CD14-positive monocyte (primary cell): Measurements from ENCODE around the gene TP53RK. TPM values are rescaled to one million over a fixed set of nuclear protein-coding genes. Genes with fewer than 3 reads are reported as not detected.

Source experiments
- DNase-seq, 3 donors: peaks; one replicate each; pipeline ENCODE4 v3.0.0-alpha.2; 2011 to 2022
- H2AFZ ChIP-seq: 2 replicates; pipeline ENCODE4 v1.6.0; 2012; ENCODE audit warnings: mild to moderate bottlenecking, low read depth, low read length, inconsistent platforms; ENCODE audit not compliant: insufficient read depth, poor library complexity, severe bottlenecking
- H3K27ac ChIP-seq, 2 donors: 1 replicate in 1 of 2; 2 replicates in 1 of 2; pipeline ENCODE4 v1.5.1; 2012 to 2013; ENCODE audit warnings: low read length in 2 of 2, control low read depth in 1 of 2, inconsistent platforms in 1 of 2, low read depth in 1 of 2, mild to moderate bottlenecking in 1 of 2
- H3K27me3 ChIP-seq, 2 donors: one replicate each; pipeline versions ENCODE4 v1.6.0 to v1.6.1; 2011 to 2013; ENCODE audit warnings: low read length in 2 of 2; ENCODE audit not compliant: control insufficient read depth in 2 of 2, insufficient read depth in 2 of 2
- H3K36me3 ChIP-seq, 2 donors: replicated peaks in 1 of 2; 1 replicate in 1 of 2; 2 replicates in 1 of 2; pipeline versions ENCODE4 v1.5.1 to v1.6.1; 2012 to 2013; ENCODE audit warnings: low read length in 2 of 2, control low read depth in 1 of 2, inconsistent platforms in 1 of 2, mild to moderate bottlenecking in 1 of 2; ENCODE audit not compliant: insufficient read depth in 2 of 2, control insufficient read depth in 1 of 2
- H3K4me1 ChIP-seq, 2 donors: 1 replicate in 1 of 2; 2 replicates in 1 of 2; pipeline versions ENCODE4 v1.5.1 to v1.6.1; 2012 to 2013; ENCODE audit warnings: low read length in 2 of 2, control low read depth in 1 of 2, inconsistent platforms in 1 of 2, mild to moderate bottlenecking in 1 of 2, moderate library complexity in 1 of 2; ENCODE audit not compliant: insufficient read depth in 2 of 2, control insufficient read depth in 1 of 2
- H3K4me2 ChIP-seq: replicated peaks from 2 replicates; pipeline ENCODE3; 2012; ENCODE audit warnings: low read length, moderate library complexity, mild to moderate bottlenecking; ENCODE audit not compliant: poor library complexity, severe bottlenecking; ENCODE audit errors: extremely low read depth
- H3K4me3 ChIP-seq, 3 experiments: fragments of 200-600 bp in 1 of 3; sonication (generic) in 1 of 3; replicated peaks in 1 of 3; 1 replicate in 2 of 3; 2 replicates in 1 of 3; pipeline ENCODE4 v1.5.1; 2011 to 2013; ENCODE audit warnings: low read length in 3 of 3, mild to moderate bottlenecking in 3 of 3, control low read depth in 2 of 3, low read depth in 2 of 3, inconsistent platforms in 1 of 3, moderate library complexity in 1 of 3
- H3K79me2 ChIP-seq: 2 replicates; pipeline ENCODE4 v1.6.0; 2012; ENCODE audit warnings: mild to moderate bottlenecking, control low read depth, inconsistent platforms, low read length, moderate library complexity; ENCODE audit not compliant: insufficient read depth
- H3K9ac ChIP-seq: 2 replicates; pipeline ENCODE4 v1.6.0; 2017; ENCODE audit warnings: low read length, mild to moderate bottlenecking; ENCODE audit not compliant: insufficient read depth, poor library complexity, severe bottlenecking
- H3K9me3 ChIP-seq, 2 donors: replicated peaks in 1 of 2; 1 replicate in 1 of 2; 2 replicates in 1 of 2; pipeline versions ENCODE4 v1.5.1 to v1.6.1; 2012 to 2013; ENCODE audit warnings: low read length in 2 of 2, control low read depth in 1 of 2; ENCODE audit not compliant: control insufficient read depth in 1 of 2, insufficient read depth in 1 of 2
- H4K20me1 ChIP-seq: 2 replicates; pipeline ENCODE4 v1.6.0; 2012; ENCODE audit warnings: mild to moderate bottlenecking, low read length, control low read depth, moderate library complexity; ENCODE audit not compliant: insufficient read depth
- H3K27ac Mint-ChIP-seq, 7 donors: one replicate each; pipeline ENCODE4 v1.8.0; 2020; ENCODE audit warnings: mild to moderate bottlenecking in 7 of 7, mixed read lengths in 7 of 7, moderate library complexity in 6 of 7, inconsistent platforms in 2 of 7
- H3K27me3 Mint-ChIP-seq, 3 donors: one replicate each; pipeline ENCODE4 v1.8.0; 2021 to 2022; ENCODE audit warnings: low read depth in 3 of 3, mild to moderate bottlenecking in 3 of 3, mixed read lengths in 3 of 3, moderate library complexity in 3 of 3, inconsistent platforms in 1 of 3
- H3K36me3 Mint-ChIP-seq, 2 donors: one replicate each; pipeline ENCODE4 v1.8.0; 2020; ENCODE audit warnings: mixed read lengths in 2 of 2, inconsistent platforms in 1 of 2, mild to moderate bottlenecking in 1 of 2
- H3K4me1 Mint-ChIP-seq: one replicate; pipeline ENCODE4 v1.8.0; 2020; ENCODE audit warnings: mild to moderate bottlenecking, mixed read lengths
- H3K4me3 Mint-ChIP-seq, 2 donors: one replicate each; pipeline ENCODE4 v1.8.0; 2020; ENCODE audit warnings: mild to moderate bottlenecking in 2 of 2, mixed read lengths in 2 of 2, moderate library complexity in 1 of 2
- H3K9me3 Mint-ChIP-seq, 7 donors: one replicate each; pipeline ENCODE4 v1.8.0; 2020 to 2022; ENCODE audit warnings: mixed read lengths in 7 of 7, mild to moderate bottlenecking in 6 of 7, moderate library complexity in 6 of 7, inconsistent platforms in 2 of 7
- WGBS: methylation state at CpG from one replicate; pipeline ENCODE4 v1.1.5; 2013; ENCODE audit warnings: missing lambda C conversion rate; ENCODE audit not compliant: insufficient coverage; 5-methylcytosine and 5-hydroxymethylcytosine counted together
- intact Hi-C, 2 donors: fragments of 100-400 bp; cut with micrococcal nuclease; formaldehyde crosslinking; loops; one replicate each; pipeline versions ENCODE4 v1.15.0 to v1.15.1; 2023
- polyA plus RNA-seq, 3 donors: library from polyadenylated mRNA; depleted of rRNA in 1 of 3; unstranded in 2 of 3; stranded (reverse) in 1 of 3; fragments of 300-500 nt in 2 of 3; fragments of >200 nt in 1 of 3; fragmentation: Illumina TruSeq in 2 of 3; gene quantifications; 1 replicate in 2 of 3; 2 replicates in 1 of 3; pipeline ENCODE4 v1.2.3, GENCODE V29; 2012 to 2021
- TF ChIP-seq, protein P1 (sequence below): fragments of 200-600 bp; IDR thresholded peaks from one replicate; pipeline ENCODE4 v1.8.0; 2022; ENCODE audit warnings: antibody characterized with exemption, mild to moderate bottlenecking

Gene TP53RK
- polyA plus RNA-seq, 3 donors, result 1.4 to 10.9 (median 9.5) TPM

DNA sequence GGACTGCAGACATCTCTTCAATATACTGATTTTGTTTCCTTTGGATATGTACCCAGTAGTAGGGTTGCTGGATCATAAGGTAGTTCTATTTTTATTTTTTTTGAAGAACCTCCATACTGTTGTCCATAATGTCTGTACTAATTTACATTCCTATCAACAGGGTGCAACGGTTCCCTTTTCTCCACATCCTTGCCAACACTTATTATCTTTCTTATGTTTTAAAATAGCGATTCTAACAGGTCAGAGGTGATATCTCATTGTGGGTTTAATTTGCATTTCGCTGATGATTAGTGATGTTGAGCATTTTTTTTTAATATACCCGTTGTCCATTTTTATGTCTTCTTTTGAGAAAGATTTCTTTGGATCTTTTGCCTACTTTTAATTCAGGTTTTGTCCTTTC is 2.0 kb upstream of the TP53RK start:
- no peaks in the 10 kb centered on the region for H3K9me3 ChIP-seq
- no peak overlapping the region for H3K27ac ChIP-seq
- no peak overlapping the region for H3K9ac ChIP-seq
- Mint-ChIP-seq H3K27me3 (no peaks in the 10 kb centered on the region), H3K4me3 (no peak overlapping the region), H3K9me3 (peaks cover 0 to 3% (median 0%) of the 10 kb centered on the region in 7 donors), H3K27ac (no peak overlapping the region), H3K36me3 (peaks cover 6 to 8% of the 10 kb centered on the region in 2 donors), H3K4me1 (peaks cover 51% of the 10 kb centered on the region)
- peaks cover 28% of the 10 kb centered on the region for H3K79me2 ChIP-seq
- H4K20me1 ChIP-seq, result peaks cover 25% of the 10 kb centered on the region
- WGBS, result no CpG with 5 or more reads among the region's 4 CpGs
- H3K36me3 ChIP-seq, result peaks cover 8 to 10% of the 10 kb centered on the region in 2 donors
- DNase-seq, result no peak
- H2AFZ ChIP-seq, result no peak overlapping the region
- H3K4me1 ChIP-seq, result peaks cover 23 to 35% of the 10 kb centered on the region in 2 donors
- no peaks in the 10 kb centered on the region for H3K27me3 ChIP-seq
- intact Hi-C loops, result no loop called here
- TF ChIP-seq, protein P1, sequence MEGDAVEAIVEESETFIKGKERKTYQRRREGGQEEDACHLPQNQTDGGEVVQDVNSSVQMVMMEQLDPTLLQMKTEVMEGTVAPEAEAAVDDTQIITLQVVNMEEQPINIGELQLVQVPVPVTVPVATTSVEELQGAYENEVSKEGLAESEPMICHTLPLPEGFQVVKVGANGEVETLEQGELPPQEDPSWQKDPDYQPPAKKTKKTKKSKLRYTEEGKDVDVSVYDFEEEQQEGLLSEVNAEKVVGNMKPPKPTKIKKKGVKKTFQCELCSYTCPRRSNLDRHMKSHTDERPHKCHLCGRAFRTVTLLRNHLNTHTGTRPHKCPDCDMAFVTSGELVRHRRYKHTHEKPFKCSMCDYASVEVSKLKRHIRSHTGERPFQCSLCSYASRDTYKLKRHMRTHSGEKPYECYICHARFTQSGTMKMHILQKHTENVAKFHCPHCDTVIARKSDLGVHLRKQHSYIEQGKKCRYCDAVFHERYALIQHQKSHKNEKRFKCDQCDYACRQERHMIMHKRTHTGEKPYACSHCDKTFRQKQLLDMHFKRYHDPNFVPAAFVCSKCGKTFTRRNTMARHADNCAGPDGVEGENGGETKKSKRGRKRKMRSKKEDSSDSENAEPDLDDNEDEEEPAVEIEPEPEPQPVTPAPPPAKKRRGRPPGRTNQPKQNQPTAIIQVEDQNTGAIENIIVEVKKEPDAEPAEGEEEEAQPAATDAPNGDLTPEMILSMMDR, result no peak
- H3K4me2 ChIP-seq, result no peak overlapping the region
- H3K4me3 ChIP-seq, result no peak overlapping the region

DNA sequence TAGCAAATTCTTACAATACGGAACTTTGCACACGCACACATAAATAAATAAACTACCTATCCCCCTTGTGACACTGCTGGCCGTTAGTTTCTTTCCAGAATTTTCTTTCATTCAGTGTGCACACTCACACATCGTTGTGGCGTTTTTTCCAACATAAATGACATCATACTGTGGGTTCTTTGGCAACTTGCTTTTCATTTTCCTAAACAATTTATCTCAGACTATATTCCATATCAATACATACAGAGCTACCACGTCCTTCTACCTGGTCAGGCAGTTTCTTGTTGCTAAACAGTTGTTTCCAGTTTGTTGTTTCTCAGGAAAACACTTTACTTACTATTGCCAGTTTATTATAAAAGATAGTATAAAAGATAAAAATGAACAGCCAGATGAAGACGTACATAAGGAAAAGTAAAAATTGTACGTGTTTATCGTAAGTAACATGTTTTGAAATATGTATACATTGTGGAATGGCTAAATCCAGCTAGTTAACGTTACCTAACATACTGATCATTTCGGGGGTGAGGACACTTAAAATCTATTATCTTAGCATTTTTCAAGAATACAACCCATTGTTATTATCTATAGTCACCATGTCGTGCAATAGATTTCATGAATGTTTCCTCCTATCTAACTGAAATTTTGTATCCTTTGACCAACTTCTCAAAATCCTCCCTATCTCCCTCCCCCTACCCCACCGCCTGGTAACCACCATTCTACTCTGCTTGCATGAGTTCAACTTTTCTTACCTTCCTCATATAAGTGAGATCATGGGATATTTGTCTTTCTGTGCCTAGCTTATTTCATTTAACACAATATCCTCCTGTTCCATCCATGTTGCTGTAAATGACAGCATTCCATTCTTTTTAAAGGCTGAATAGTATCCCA is 1.2 kb upstream of the TP53RK start:
- intact Hi-C loops, result no loop called here
- no peaks in the 10 kb centered on the region for H3K27me3 Mint-ChIP-seq
- H4K20me1 ChIP-seq, result peaks cover 31% of the 10 kb centered on the region
- WGBS, result 36% methylated on average over 7 of the region's 13 CpGs
- H3K4me3 Mint-ChIP-seq, result peak overlapping the region; percentile 90 to 93
- peak overlapping the region; percentile 48 to 80 (median 72) for H3K4me3 ChIP-seq
- peaks cover 13 to 17% of the 10 kb centered on the region in 2 donors for H3K36me3 ChIP-seq
- peak overlapping the region; percentile 91 for H3K9ac ChIP-seq
- H3K4me1 ChIP-seq, result peaks cover 23 to 35% of the 10 kb centered on the region in 2 donors
- H3K79me2 ChIP-seq, result peaks cover 35% of the 10 kb centered on the region
- no peaks in the 10 kb centered on the region for H3K27me3 ChIP-seq
- H3K36me3 Mint-ChIP-seq, result peaks cover 12 to 14% of the 10 kb centered on the region in 2 donors
- peak overlapping the region in 5 of 7 donors; percentile 48 to 94 (median 61) for H3K27ac Mint-ChIP-seq
- peak overlapping the region; percentile 86 for H2AFZ ChIP-seq
- no peaks in the 10 kb centered on the region for H3K9me3 ChIP-seq
- TF ChIP-seq, protein P1, result no peak
- peak overlapping the region in 1 of 2 donors; percentile 82 for H3K27ac ChIP-seq
- peaks cover 0 to 3% (median 0%) of the 10 kb centered on the region in 7 donors for H3K9me3 Mint-ChIP-seq
- H3K4me1 Mint-ChIP-seq, result peaks cover 46% of the 10 kb centered on the region
- H3K4me2 ChIP-seq, result peak overlapping the region; percentile 80
- no peak for DNase-seq
